HepG2 (cell line): ENCODE data around the gene GPATCH3. TPM values are rescaled to one million over a fixed set of nuclear protein-coding genes. Genes with fewer than 3 reads are reported as not detected.
A peak's percentile ranks its signal among the peaks of the same experiment; 100 is the strongest.

Experiments
- BCL6 ChIP-seq: IDR thresholded peaks from 2 replicates; pipeline ENCODE4 v1.6.1; 2016; ENCODE audit warnings: missing genetic modification reagents, missing compliant biosample characterization
- BRD4 ChIP-seq: sonication (generic); formaldehyde crosslinking; IDR thresholded peaks from 2 replicates; pipeline ENCODE4 v1.4.0; 2020; ENCODE audit warnings: missing genetic modification reagents
- DNMT1 ChIP-seq: sonication (generic); formaldehyde crosslinking; IDR thresholded peaks from 2 replicates; pipeline ENCODE4 v1.5.1; 2020; ENCODE audit warnings: mild to moderate bottlenecking, missing genetic modification reagents
- FOXA1 ChIP-seq, 2 experiments: fragments of 450-650 bp in 1 of 2; sonication (generic) in 1 of 2; formaldehyde crosslinking in 1 of 2; IDR thresholded peaks; 2 replicates each; pipeline versions ENCODE4 v1.4.0 to v1.6.1; 2016 to 2020; ENCODE audit warnings: missing genetic modification reagents in 1 of 2
- HDAC2 ChIP-seq: sonication (generic); formaldehyde crosslinking; IDR thresholded peaks from 2 replicates; pipeline ENCODE4 v1.4.0; 2020; ENCODE audit warnings: missing genetic modification reagents
- HNF4G ChIP-seq, 2 experiments: sonication (generic) in 1 of 2; formaldehyde crosslinking in 1 of 2; IDR thresholded peaks; 2 replicates each; pipeline versions ENCODE4 v1.4.0 to v1.6.1; 2011 to 2020; ENCODE audit warnings: borderline replicate concordance in 2 of 2, low read depth in 2 of 2, mild to moderate bottlenecking in 2 of 2, low read length in 1 of 2, missing genetic modification reagents in 1 of 2, moderate library complexity in 1 of 2
- IRF9 ChIP-seq: sonication (generic); formaldehyde crosslinking; IDR thresholded peaks from 2 replicates; pipeline ENCODE4 v1.8.0; 2022; ENCODE audit warnings: missing genetic modification reagents, mild to moderate bottlenecking, borderline replicate concordance
- MAX ChIP-seq: IDR thresholded peaks from 2 replicates; pipeline ENCODE4 v1.6.1; 2012; ENCODE audit warnings: inconsistent platforms
- MIER3 ChIP-seq: IDR thresholded peaks from 2 replicates; pipeline ENCODE4 v1.6.1; 2016; ENCODE audit warnings: missing compliant biosample characterization, borderline replicate concordance
- RARA ChIP-seq: IDR thresholded peaks from 2 replicates; pipeline ENCODE4 v1.6.1; 2016; ENCODE audit warnings: missing genetic modification reagents, missing compliant biosample characterization
- SPEN ChIP-seq: sonication (generic); formaldehyde crosslinking; IDR thresholded peaks from 2 replicates; pipeline ENCODE4 v1.5.1; 2020; ENCODE audit warnings: low read depth, mild to moderate bottlenecking, missing genetic modification reagents
- STAG1 ChIP-seq: sonication (generic); formaldehyde crosslinking; IDR thresholded peaks from 2 replicates; pipeline ENCODE4 v1.4.0; 2020; ENCODE audit warnings: missing genetic modification reagents
- TBL1XR1 ChIP-seq: fragments of 150-350 bp; IDR thresholded peaks from 2 replicates; pipeline ENCODE4 v1.6.1; 2014; ENCODE audit warnings: borderline replicate concordance, low read length; ENCODE audit not compliant: partially characterized antibody
- ZMYM4 ChIP-seq: sonication (generic); formaldehyde crosslinking; IDR thresholded peaks from 2 replicates; pipeline ENCODE4 v1.8.1; 2023; ENCODE audit warnings: mild to moderate bottlenecking, missing genetic modification reagents
- ZNF136 ChIP-seq: sonication (generic); formaldehyde crosslinking; IDR thresholded peaks from 2 replicates; pipeline ENCODE4 v1.8.1; 2022; ENCODE audit warnings: low read depth, mild to moderate bottlenecking, moderate library complexity, missing genetic modification reagents
- ZNF503 ChIP-seq: sonication (generic); formaldehyde crosslinking; IDR thresholded peaks from 2 replicates; pipeline ENCODE4 v1.4.0; 2020; ENCODE audit warnings: missing genetic modification reagents
- ZNF558 ChIP-seq: sonication (generic); formaldehyde crosslinking; IDR thresholded peaks from 2 replicates; pipeline ENCODE4 v1.9.0; 2022; ENCODE audit warnings: mild to moderate bottlenecking, missing genetic modification reagents, borderline replicate concordance
- ZNF784 ChIP-seq: sonication (generic); formaldehyde crosslinking; IDR thresholded peaks from 2 replicates; pipeline ENCODE4 v1.5.1; 2020; ENCODE audit warnings: missing genetic modification reagents, mild to moderate bottlenecking, borderline replicate concordance
- polyA plus RNA-seq, 8 experiments: library from polyadenylated mRNA; depleted of rRNA in 3 of 8; stranded (reverse) in 7 of 8; unstranded in 1 of 8; fragments of >200 nt; fragmentation: Illumina TruSeq in 4 of 8; extraction: Trizol in 4 of 8; gene quantifications; 2 replicates each; pipeline versions ENCODE4 v1.2.1 to v1.2.3, GENCODE V29; 2011 to 2016; ENCODE audit warnings: low read depth in 4 of 8, missing spikeins in 1 of 8, mixed read lengths in 1 of 8; ENCODE audit not compliant: insufficient read depth in 1 of 8
- total RNA-seq, 5 experiments: library from RNA; depleted of rRNA; stranded (reverse); fragments of >200 nt; fragmentation: Illumina TruSeq; extraction: Trizol; gene quantifications; 2 replicates each; pipeline ENCODE4 v1.2.3, GENCODE V29; 2016; ENCODE audit warnings: low read depth in 1 of 5

Gene GPATCH3
- total and polyA plus RNA-seq, 2 of the 13 experiments (the other 11 are each of a cell fraction or from before 2014, with no cell fraction given) = 8.3 to 11.0 TPM

- peak; percentile 66; the same call in 1 of the 2 replicates for TF ChIP-seq ZNF503 (CRISPR knock-in tag)
- 0 out of 2 replicates have a peak, but pooled peaks have one; percentile 17 for TF ChIP-seq STAG1 (CRISPR knock-in tag)
- TF ChIP-seq MIER3 (CRISPR knock-in tag) = peak; percentile 54; the same call in 1 of the 2 replicates
- no peak for TF ChIP-seq FOXA1 (IDR thresholded peaks at IDR 0.05)
- peak; percentile 70 for TF ChIP-seq FOXA1 (CRISPR knock-in tag; IDR thresholded peaks at IDR 0.05)
- TF ChIP-seq HNF4G (IDR thresholded peaks at IDR 0.05; ENCODE audit: borderline replicate concordance, low read depth, low read length) = peak; percentile 78
- no peak; the same call in 1 of the 2 replicates for TF ChIP-seq HNF4G (CRISPR knock-in tag; IDR thresholded peaks at IDR 0.05; ENCODE audit: borderline replicate concordance, low read depth)
- TF ChIP-seq RARA (CRISPR knock-in tag) = peak; percentile 72
- peak; percentile 43; the same call in 1 of the 2 replicates for TF ChIP-seq HDAC2 (CRISPR knock-in tag)
- peak; percentile 30; the same call in 1 of the 2 replicates for TF ChIP-seq ZMYM4 (CRISPR knock-in tag)
- TF ChIP-seq ZNF558 (CRISPR knock-in tag) = no peak
- TF ChIP-seq IRF9 (CRISPR knock-in tag) = 0 out of 2 replicates have a peak, but pooled peaks have one; percentile 37
- TF ChIP-seq SPEN = peak; percentile 34; the same call in 1 of the 2 replicates
- TF ChIP-seq TBL1XR1 = no peak
- TF ChIP-seq BCL6 = peak; percentile 29; the same call in 1 of the 2 replicates
- TF ChIP-seq BRD4 (CRISPR knock-in tag) = peak; percentile 87
- no peak for TF ChIP-seq ZNF136 (CRISPR knock-in tag)
- TF ChIP-seq DNMT1 (CRISPR knock-in tag) = peak; percentile 69; the same call in 1 of the 2 replicates
- 0 out of 2 replicates have a peak, but pooled peaks have one; percentile 38 for TF ChIP-seq ZNF784 (CRISPR knock-in tag)
- peak; percentile 87 for TF ChIP-seq MAX
Measured at GRCh38 chr1:26915204-26915842, 15.1 kb upstream of the GPATCH3 start (continued).
